Measurements from ENCODE around the gene MRPS27. TPM values are rescaled to one million over a fixed set of nuclear protein-coding genes. Genes with fewer than 3 reads are reported as not detected.

Gene MRPS27
- total and polyA plus RNA-seq, 2 of the 13 experiments (the other 11 are each of a cell fraction or from before 2014, with no cell fraction given): 71.8 to 115 TPM

DNA sequence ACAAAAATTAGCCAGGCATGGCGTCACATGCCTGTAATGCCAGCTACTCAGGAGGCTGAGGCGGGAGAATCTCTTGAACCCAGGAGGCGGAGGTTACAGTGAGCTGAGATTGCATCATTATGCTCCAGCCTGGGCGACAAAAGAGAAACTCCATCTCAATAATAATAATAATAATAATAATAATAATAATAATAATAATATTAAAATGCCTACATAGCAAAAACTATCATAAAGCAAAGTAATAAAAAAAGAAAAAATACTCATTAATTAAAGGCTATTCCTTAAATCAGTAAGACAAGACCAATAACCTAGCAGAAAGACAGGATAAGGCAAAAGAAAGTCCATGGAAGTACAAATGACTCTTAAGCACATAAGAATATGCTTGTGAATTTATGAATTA is 50.0 kb downstream of the MRPS27 start (continued):
- no peak for TF ChIP-seq REPIN1 (CRISPR knock-in tag; IDR thresholded peaks at IDR 0.05; ENCODE audit: borderline replicate concordance, low read depth)
- no peak for TF ChIP-seq MTA1 (CRISPR knock-in tag; IDR thresholded peaks at IDR 0.05; ENCODE audit: borderline replicate concordance)

GRCh38 chr5:72269411-72269780 is 50.6 kb downstream of the MRPS27 start:
- Histone ChIP-seq H3K27ac (ENCODE audit: extremely low read length, insufficient read depth, low read length) (no peak overlapping the region), H3K9ac (ENCODE audit: insufficient read depth, low read depth, low read length) (no peak overlapping the region), H3K79me2 (ENCODE audit: insufficient read depth, low read length) (peaks cover 13% of the 10 kb centered on the region), H3K36me3 (replicated peaks in 1 of 2; ENCODE audit: control insufficient read depth in 1 of 2, insufficient read depth in 2 of 2, low read length in 2 of 2) (peaks cover 0 to 20% of the 10 kb centered on the region in 2 experiments; a peak in 3 of 5 replicates), H3K9me3 (ENCODE audit: low read length) (no peaks in the 10 kb centered on the region), H3K4me2 (ENCODE audit: low read depth, low read length) (no peak overlapping the region), H3K4me3 (replicated peaks in 1 of 3; ENCODE audit: insufficient read depth in 1 of 3, low read depth in 2 of 3, low read length in 3 of 3) (no peak overlapping the region), H3K4me1 (ENCODE audit: insufficient read depth, low read length) (peaks cover 16% of the 10 kb centered on the region), H2AFZ (ENCODE audit: low read length) (no peak overlapping the region), H3K27me3 (ENCODE audit: control insufficient read depth in 1 of 2, insufficient read depth in 2 of 2, low read length in 2 of 2) (no peaks in the 10 kb centered on the region), H4K20me1 (ENCODE audit: insufficient read depth, low read length) (no peaks in the 10 kb centered on the region; the same call in 1 of the 2 replicates)
- in situ Hi-C loops (cut with HindIII; ENCODE audit: extremely low pct_ligation_motif_present, low pct_unique_long_range_greater_than_20kb): no loop called here
- no peak for ATAC-seq
- no peak for FAIRE-seq
- DNase-seq (ENCODE audit: low spot score): no peak
- POLR2A ChIA-PET: no interaction called here
- 86% methylated on average over 1 of the region's 1 CpG for WGBS (ENCODE audit: low lambda C conversion rate)
- TF ChIP-seq ADNP (CRISPR knock-in tag; IDR thresholded peaks at IDR 0.05) (no peak), BRCA1 (CRISPR knock-in tag; IDR thresholded peaks at IDR 0.05) (no peak), ZBTB38 (CRISPR knock-in tag; IDR thresholded peaks at IDR 0.05) (no peak), ZNF460 (CRISPR knock-in tag; IDR thresholded peaks at IDR 0.05; ENCODE audit: borderline replicate concordance) (no peak), NPAS2 (CRISPR knock-in tag; IDR thresholded peaks at IDR 0.05; ENCODE audit: borderline replicate concordance) (no peak), KAT7 (CRISPR knock-in tag; IDR thresholded peaks at IDR 0.05; ENCODE audit: borderline replicate concordance) (no peak)
- TF ChIP-seq, protein P1, sequence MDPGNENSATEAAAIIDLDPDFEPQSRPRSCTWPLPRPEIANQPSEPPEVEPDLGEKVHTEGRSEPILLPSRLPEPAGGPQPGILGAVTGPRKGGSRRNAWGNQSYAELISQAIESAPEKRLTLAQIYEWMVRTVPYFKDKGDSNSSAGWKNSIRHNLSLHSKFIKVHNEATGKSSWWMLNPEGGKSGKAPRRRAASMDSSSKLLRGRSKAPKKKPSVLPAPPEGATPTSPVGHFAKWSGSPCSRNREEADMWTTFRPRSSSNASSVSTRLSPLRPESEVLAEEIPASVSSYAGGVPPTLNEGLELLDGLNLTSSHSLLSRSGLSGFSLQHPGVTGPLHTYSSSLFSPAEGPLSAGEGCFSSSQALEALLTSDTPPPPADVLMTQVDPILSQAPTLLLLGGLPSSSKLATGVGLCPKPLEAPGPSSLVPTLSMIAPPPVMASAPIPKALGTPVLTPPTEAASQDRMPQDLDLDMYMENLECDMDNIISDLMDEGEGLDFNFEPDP (CRISPR knock-in tag; conservative IDR thresholded peaks at IDR 0.05): no peak
- TF ChIP-seq, protein P2, sequence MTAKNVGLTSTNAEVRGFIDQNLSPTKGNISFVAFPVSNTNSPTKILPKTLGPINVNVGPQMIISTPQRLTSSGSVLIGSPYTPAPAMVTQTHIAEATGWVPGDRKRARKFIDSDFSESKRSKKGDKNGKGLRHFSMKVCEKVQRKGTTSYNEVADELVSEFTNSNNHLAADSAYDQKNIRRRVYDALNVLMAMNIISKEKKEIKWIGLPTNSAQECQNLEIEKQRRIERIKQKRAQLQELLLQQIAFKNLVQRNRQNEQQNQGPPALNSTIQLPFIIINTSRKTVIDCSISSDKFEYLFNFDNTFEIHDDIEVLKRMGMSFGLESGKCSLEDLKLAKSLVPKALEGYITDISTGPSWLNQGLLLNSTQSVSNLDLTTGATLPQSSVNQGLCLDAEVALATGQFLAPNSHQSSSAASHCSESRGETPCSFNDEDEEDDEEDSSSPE (CRISPR knock-in tag; IDR thresholded peaks at IDR 0.05): no peak
- CTCF ChIA-PET (ENCODE audit: low intra/inter-chr PET ratio, low total read pairs): interaction anchor here (1.4 to 1.9 kb wide), 2 partner anchors 131 to 486 kb away, joined by 4 to 10 read pairs; no protein-coding TSS in a partner anchor
- intact Hi-C loops (cut with micrococcal nuclease; ENCODE audit: unreplicated experiment): loop anchor here (5.0 kb wide), 1 partner anchor 132 kb away; no protein-coding TSS in a partner anchor
- BruUV-seq (replicated peaks): no TSS peak

Data from HepG2 (cell line).